GM23338 (cell line): Measurements from ENCODE around the gene GPR152. TPM values are rescaled to one million over a fixed set of nuclear protein-coding genes. Genes with fewer than 3 reads are reported as not detected.

Source experiments
- ATAC-seq: fragments of 200-7000 bp; cut with Tn5 transposase; 3 replicates; pipeline ENCODE4 v1.9.1; 2020
- DNase-seq: peaks from one replicate; pipeline ENCODE4 v3.0.0-alpha.2; 2015; ENCODE audit warnings: low spot score
- H2AFZ ChIP-seq: fragments of 200-600 bp; sonication (generic); 2 replicates; pipeline ENCODE4 v1.8.0; 2016; ENCODE audit warnings: antibody characterized with exemption, mild to moderate bottlenecking, moderate library complexity
- H3F3A ChIP-seq: fragments of 200-600 bp; sonication (generic); replicated peaks from 2 replicates; pipeline ENCODE4 v1.8.0; 2017; ENCODE audit warnings: antibody characterized with exemption, mixed run types, low read depth
- H3K27ac ChIP-seq: fragments of 200-600 bp; sonication (generic); 2 replicates; pipeline ENCODE4 v1.6.1; 2016; ENCODE audit warnings: low read depth
- H3K27me3 ChIP-seq: fragments of 200-600 bp; sonication (generic); 2 replicates; pipeline ENCODE4 v1.8.0; 2016; ENCODE audit warnings: mild to moderate bottlenecking, mixed run types, moderate library complexity; ENCODE audit not compliant: insufficient read depth
- H3K36me3 ChIP-seq: fragments of 200-600 bp; sonication (generic); 2 replicates; pipeline ENCODE4 v1.8.0; 2016; ENCODE audit warnings: mild to moderate bottlenecking; ENCODE audit not compliant: insufficient read depth
- H3K4me1 ChIP-seq: fragments of 200-600 bp; sonication (generic); 2 replicates; pipeline ENCODE4 v1.8.0; 2016; ENCODE audit warnings: mild to moderate bottlenecking, moderate library complexity; ENCODE audit not compliant: insufficient read depth
- H3K4me2 ChIP-seq: fragments of 200-600 bp; sonication (generic); 2 replicates; pipeline ENCODE4 v1.7.1; 2017; ENCODE audit warnings: mixed run types
- H3K4me3 ChIP-seq: fragments of 200-600 bp; sonication (generic); 2 replicates; pipeline ENCODE4 v1.6.1; 2016; ENCODE audit warnings: mixed run types
- H3K79me2 ChIP-seq: fragments of 200-600 bp; sonication (generic); replicated peaks from 2 replicates; pipeline ENCODE4 v1.8.0; 2017; ENCODE audit warnings: mild to moderate bottlenecking; ENCODE audit not compliant: insufficient read depth
- H3K9me2 ChIP-seq: fragments of 200-600 bp; sonication (generic); 2 replicates; pipeline ENCODE4 v1.8.0; 2017; ENCODE audit not compliant: insufficient read depth
- H4K20me1 ChIP-seq: fragments of 200-600 bp; sonication (generic); replicated peaks from 2 replicates; pipeline ENCODE4 v1.8.0; 2017; ENCODE audit warnings: mild to moderate bottlenecking; ENCODE audit not compliant: insufficient read depth
- H3K27ac Mint-ChIP-seq: 2 replicates; pipeline ENCODE4 v1.8.0; 2020; ENCODE audit warnings: inconsistent platforms, mild to moderate bottlenecking, moderate library complexity, mixed read lengths
- H3K27me3 Mint-ChIP-seq: 3 replicates; pipeline ENCODE4 v1.8.0; 2022; ENCODE audit warnings: low read depth, mild to moderate bottlenecking, moderate library complexity, mixed read lengths, inconsistent platforms; ENCODE audit not compliant: insufficient read depth, poor library complexity
- H3K36me3 Mint-ChIP-seq: 3 replicates; pipeline ENCODE4 v1.8.0; 2021; ENCODE audit warnings: low read depth, mild to moderate bottlenecking, inconsistent platforms, moderate library complexity, mixed read lengths
- H3K4me1 Mint-ChIP-seq: 3 replicates; pipeline ENCODE4 v1.8.0; 2020; ENCODE audit warnings: mild to moderate bottlenecking, inconsistent platforms, mixed read lengths
- H3K4me3 Mint-ChIP-seq: 3 replicates; pipeline ENCODE4 v1.8.0; 2021; ENCODE audit warnings: moderate library complexity, mild to moderate bottlenecking, inconsistent platforms, mixed read lengths
- H3K9me3 Mint-ChIP-seq: 3 replicates; pipeline ENCODE4 v1.8.0; 2020; ENCODE audit warnings: moderate library complexity, mild to moderate bottlenecking, inconsistent platforms, mixed read lengths
- CREB1 ChIP-seq: fragments of 250-450 bp; sonication (Bioruptor Pico); IDR thresholded peaks from 2 replicates; pipeline ENCODE4 v1.5.0; 2020; ENCODE audit warnings: low read depth, mild to moderate bottlenecking, moderate library complexity
- EZH2 ChIP-seq: fragments of 200-600 bp; sonication (generic); IDR thresholded peaks from one replicate; pipeline ENCODE4 v1.8.0; 2017; ENCODE audit warnings: antibody characterized with exemption, mild to moderate bottlenecking, low read depth; ENCODE audit not compliant: unreplicated experiment
- EZH2phosphoT487 ChIP-seq: fragments of 200-600 bp; sonication (generic); IDR thresholded peaks from one replicate; pipeline ENCODE4 v1.8.1; 2018; ENCODE audit warnings: antibody characterized with exemption; ENCODE audit not compliant: unreplicated experiment
- JUNB ChIP-seq: IDR thresholded peaks from one replicate; pipeline ENCODE4 v1.6.1; 2016; ENCODE audit warnings: antibody characterized with exemption; ENCODE audit not compliant: unreplicated experiment
- NANOG ChIP-seq: IDR thresholded peaks from 2 replicates; pipeline ENCODE4 v1.6.1; 2016; ENCODE audit warnings: antibody characterized with exemption, borderline replicate concordance
- STAT1 ChIP-seq: IDR thresholded peaks from one replicate; pipeline ENCODE4 v1.6.1; 2016; ENCODE audit warnings: antibody characterized with exemption; ENCODE audit not compliant: unreplicated experiment
- ZNF331 ChIP-seq: fragments of 250-450 bp; sonication (Bioruptor Pico); IDR thresholded peaks from 2 replicates; pipeline ENCODE4 v1.5.0; 2020; ENCODE audit warnings: low read depth, mild to moderate bottlenecking, moderate library complexity
- polyA plus RNA-seq: library from polyadenylated mRNA; unstranded; fragments of >200 nt; fragmentation: Nextera tagmentation; extraction: Ambion mirVana; gene quantifications from 2 replicates; pipeline ENCODE4 v1.2.1, GENCODE V29; 2016
- total RNA-seq: library from RNA; depleted of rRNA; stranded (reverse); fragments of >200 nt; shearing (Covaris generic); gene quantifications from 2 replicates; pipeline ENCODE4 v1.2.3, GENCODE V29; 2014
- TF ChIP-seq, protein P1 (sequence below), 2 experiments: fragments of 200-600 bp in 1 of 2; sonication (generic) in 1 of 2; conservative IDR thresholded peaks; 2 replicates each; pipeline versions ENCODE4 v1.5.1 to v1.6.1; 2016 to 2017; ENCODE audit warnings: antibody characterized with exemption in 2 of 2, low read depth in 2 of 2, mild to moderate bottlenecking in 2 of 2, moderate library complexity in 1 of 2
- TF ChIP-seq, protein P2 (sequence below): IDR thresholded peaks from 2 replicates; pipeline ENCODE4 v1.6.1; 2016; ENCODE audit warnings: antibody characterized with exemption
- TF ChIP-seq, protein P3 (sequence below): IDR thresholded peaks from one replicate; pipeline ENCODE4 v1.6.1; 2018; ENCODE audit warnings: antibody characterized with exemption; ENCODE audit not compliant: unreplicated experiment

The GPR152 gene
- total and polyA plus RNA-seq, 2 experiments from 2014 or later: not detected

DNA sequence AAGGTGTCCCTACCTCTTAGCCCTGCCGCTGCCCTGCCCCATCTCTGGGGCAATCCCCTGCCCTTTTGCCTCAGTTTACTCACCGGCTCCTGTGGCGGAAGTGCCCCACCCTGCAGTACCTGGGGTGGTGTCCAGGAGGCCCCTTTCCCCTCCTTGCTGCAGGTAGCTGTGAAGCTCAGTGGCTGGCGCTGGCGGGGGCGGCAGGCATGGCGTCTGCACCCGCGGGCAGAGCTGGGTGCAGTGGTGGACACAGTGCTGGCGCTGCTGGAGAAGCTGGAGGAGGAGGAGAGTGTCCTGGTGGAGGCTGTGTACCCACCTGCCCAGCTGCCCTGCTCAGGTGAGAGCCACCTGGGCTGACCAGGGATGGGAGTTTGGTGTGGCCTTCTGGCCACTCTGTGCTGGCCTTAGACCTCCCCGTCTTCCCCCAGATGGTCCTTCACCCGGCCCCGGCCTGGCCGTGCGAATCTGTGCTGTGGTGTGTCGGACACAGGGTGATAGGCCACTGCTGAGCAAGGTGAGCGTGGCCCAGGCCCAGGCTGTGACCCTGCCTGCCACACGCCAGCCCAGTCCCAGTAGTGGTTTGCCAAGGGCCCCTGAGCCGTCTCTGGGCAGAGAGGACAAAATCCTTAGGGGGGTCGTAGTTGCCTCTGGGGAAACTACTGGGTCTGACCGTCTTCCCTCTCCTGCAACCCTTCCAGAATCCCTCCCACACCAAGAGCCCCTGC is 33.0 kb downstream of the GPR152 start:
- Mint-ChIP-seq H3K36me3 (no peaks in the 10 kb centered on the region), H3K27ac (no peak overlapping the region), H3K27me3 (peaks cover 22% of the 10 kb centered on the region), H3K9me3 (no peaks in the 10 kb centered on the region), H3K4me3 (peak overlapping the region; percentile 69; the same call in 1 of the 3 replicates), H3K4me1 (peaks cover 19% of the 10 kb centered on the region)
- no peaks in the 10 kb centered on the region for H3K79me2 ChIP-seq
- H3K27ac ChIP-seq: no peak overlapping the region
- peak overlapping the region; percentile 67; the same call in 1 of the 2 replicates for H3K4me3 ChIP-seq
- TF ChIP-seq JUNB: no peak
- no peak for TF ChIP-seq EZH2
- TF ChIP-seq, protein P1, sequence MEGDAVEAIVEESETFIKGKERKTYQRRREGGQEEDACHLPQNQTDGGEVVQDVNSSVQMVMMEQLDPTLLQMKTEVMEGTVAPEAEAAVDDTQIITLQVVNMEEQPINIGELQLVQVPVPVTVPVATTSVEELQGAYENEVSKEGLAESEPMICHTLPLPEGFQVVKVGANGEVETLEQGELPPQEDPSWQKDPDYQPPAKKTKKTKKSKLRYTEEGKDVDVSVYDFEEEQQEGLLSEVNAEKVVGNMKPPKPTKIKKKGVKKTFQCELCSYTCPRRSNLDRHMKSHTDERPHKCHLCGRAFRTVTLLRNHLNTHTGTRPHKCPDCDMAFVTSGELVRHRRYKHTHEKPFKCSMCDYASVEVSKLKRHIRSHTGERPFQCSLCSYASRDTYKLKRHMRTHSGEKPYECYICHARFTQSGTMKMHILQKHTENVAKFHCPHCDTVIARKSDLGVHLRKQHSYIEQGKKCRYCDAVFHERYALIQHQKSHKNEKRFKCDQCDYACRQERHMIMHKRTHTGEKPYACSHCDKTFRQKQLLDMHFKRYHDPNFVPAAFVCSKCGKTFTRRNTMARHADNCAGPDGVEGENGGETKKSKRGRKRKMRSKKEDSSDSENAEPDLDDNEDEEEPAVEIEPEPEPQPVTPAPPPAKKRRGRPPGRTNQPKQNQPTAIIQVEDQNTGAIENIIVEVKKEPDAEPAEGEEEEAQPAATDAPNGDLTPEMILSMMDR (conservative IDR thresholded peaks at IDR 0.05; ENCODE audit: low read depth in 2 of 2): no peak
- TF ChIP-seq CREB1: no peak
- TF ChIP-seq EZH2phosphoT487: no peak
- no peak for TF ChIP-seq ZNF331 (CRISPR knock-in tag)
- H3F3A ChIP-seq: no peaks in the 10 kb centered on the region
- no peaks in the 10 kb centered on the region for H3K9me2 ChIP-seq
- no peak for ATAC-seq
- no peak overlapping the region; the same call in 1 of the 2 replicates for H3K4me2 ChIP-seq
- H4K20me1 ChIP-seq: no peaks in the 10 kb centered on the region
- no peak overlapping the region for H2AFZ ChIP-seq
- H3K4me1 ChIP-seq: peaks cover 15% of the 10 kb centered on the region; the same call in 1 of the 2 replicates
- DNase-seq: no peak
- 0 out of 2 replicates have a peak, but pooled peaks cover 5% of the 10 kb centered on the region for H3K27me3 ChIP-seq
- no peaks in the 10 kb centered on the region for H3K36me3 ChIP-seq

DNA sequence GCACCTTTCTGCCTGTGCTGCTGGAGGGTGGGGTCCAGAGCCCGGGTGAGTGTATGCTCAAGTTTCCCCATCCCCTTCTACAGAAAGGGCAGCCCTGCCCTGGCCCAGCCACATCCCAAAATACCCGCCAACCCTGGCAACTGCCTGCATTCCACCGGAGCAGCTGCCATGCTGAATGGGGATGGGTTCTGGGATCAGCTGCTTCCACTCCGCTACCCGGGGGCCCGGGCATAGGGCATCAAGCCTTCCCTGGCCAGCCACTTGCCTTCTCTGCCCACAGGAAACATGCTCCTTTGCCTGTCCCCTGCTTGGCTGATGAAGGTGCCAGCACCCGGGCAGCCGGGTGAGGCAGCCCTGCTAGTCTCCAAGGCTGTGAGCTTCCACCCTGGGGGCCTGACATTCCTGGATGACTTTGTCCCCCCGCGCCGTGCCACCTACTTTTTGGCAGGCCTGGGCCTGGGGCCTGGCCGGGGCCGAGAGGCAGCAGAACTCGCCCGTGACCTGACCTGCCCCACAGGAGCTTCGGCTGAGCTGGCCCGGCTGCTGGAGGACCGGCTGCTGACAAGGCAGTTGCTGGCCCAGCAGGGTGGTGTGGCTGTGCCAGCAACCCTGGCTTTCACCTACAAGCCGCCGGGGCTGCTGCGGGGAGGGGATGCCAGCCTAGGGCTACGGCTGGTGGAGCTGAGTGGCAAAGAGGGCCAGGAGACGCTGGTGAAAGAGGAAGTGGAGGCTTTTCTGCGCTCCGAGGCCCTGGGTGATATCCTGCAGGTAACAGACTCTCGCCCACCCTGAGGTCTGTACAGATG is 33.9 kb downstream of the GPR152 start:
- H3K27ac Mint-ChIP-seq: no peak overlapping the region
- peaks cover 12% of the 10 kb centered on the region; the same call in 1 of the 2 replicates for H3K27me3 ChIP-seq
- ATAC-seq: no peak
- no peak for TF ChIP-seq ZNF331 (CRISPR knock-in tag)
- TF ChIP-seq, protein P1 (conservative IDR thresholded peaks at IDR 0.05; ENCODE audit: low read depth in 2 of 2): no peak
- TF ChIP-seq NANOG: no peak
- TF ChIP-seq JUNB: no peak
- TF ChIP-seq, protein P2, sequence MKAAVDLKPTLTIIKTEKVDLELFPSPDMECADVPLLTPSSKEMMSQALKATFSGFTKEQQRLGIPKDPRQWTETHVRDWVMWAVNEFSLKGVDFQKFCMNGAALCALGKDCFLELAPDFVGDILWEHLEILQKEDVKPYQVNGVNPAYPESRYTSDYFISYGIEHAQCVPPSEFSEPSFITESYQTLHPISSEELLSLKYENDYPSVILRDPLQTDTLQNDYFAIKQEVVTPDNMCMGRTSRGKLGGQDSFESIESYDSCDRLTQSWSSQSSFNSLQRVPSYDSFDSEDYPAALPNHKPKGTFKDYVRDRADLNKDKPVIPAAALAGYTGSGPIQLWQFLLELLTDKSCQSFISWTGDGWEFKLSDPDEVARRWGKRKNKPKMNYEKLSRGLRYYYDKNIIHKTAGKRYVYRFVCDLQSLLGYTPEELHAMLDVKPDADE: no peak
- TF ChIP-seq, protein P3, sequence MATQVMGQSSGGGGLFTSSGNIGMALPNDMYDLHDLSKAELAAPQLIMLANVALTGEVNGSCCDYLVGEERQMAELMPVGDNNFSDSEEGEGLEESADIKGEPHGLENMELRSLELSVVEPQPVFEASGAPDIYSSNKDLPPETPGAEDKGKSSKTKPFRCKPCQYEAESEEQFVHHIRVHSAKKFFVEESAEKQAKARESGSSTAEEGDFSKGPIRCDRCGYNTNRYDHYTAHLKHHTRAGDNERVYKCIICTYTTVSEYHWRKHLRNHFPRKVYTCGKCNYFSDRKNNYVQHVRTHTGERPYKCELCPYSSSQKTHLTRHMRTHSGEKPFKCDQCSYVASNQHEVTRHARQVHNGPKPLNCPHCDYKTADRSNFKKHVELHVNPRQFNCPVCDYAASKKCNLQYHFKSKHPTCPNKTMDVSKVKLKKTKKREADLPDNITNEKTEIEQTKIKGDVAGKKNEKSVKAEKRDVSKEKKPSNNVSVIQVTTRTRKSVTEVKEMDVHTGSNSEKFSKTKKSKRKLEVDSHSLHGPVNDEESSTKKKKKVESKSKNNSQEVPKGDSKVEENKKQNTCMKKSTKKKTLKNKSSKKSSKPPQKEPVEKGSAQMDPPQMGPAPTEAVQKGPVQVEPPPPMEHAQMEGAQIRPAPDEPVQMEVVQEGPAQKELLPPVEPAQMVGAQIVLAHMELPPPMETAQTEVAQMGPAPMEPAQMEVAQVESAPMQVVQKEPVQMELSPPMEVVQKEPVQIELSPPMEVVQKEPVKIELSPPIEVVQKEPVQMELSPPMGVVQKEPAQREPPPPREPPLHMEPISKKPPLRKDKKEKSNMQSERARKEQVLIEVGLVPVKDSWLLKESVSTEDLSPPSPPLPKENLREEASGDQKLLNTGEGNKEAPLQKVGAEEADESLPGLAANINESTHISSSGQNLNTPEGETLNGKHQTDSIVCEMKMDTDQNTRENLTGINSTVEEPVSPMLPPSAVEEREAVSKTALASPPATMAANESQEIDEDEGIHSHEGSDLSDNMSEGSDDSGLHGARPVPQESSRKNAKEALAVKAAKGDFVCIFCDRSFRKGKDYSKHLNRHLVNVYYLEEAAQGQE: no peak
- no peak for TF ChIP-seq EZH2
- TF ChIP-seq STAT1: no peak

More for the DNA sequence above, 33.9 kb downstream of the GPR152 start:
- Histone ChIP-seq H4K20me1 (no peaks in the 10 kb centered on the region), H3K4me3 (no peak overlapping the region), H2AFZ (no peak overlapping the region), H3K4me2 (no peak overlapping the region), H3K27ac (no peak overlapping the region), H3K4me1 (peaks cover 15% of the 10 kb centered on the region; the same call in 1 of the 2 replicates), H3F3A (no peaks in the 10 kb centered on the region), H3K36me3 (no peaks in the 10 kb centered on the region), H3K79me2 (no peaks in the 10 kb centered on the region), H3K9me2 (no peaks in the 10 kb centered on the region)
- H3K27me3 Mint-ChIP-seq: peaks cover 25% of the 10 kb centered on the region
- H3K4me1 Mint-ChIP-seq: peaks cover 19% of the 10 kb centered on the region
- no peak overlapping the region for H3K4me3 Mint-ChIP-seq
- no peaks in the 10 kb centered on the region for H3K9me3 Mint-ChIP-seq
- H3K36me3 Mint-ChIP-seq: no peaks in the 10 kb centered on the region
- no peak for DNase-seq
